ENCODE results near the gene SLC6A6.

Gene SLC6A6

GRCh38 chr3:14523792-14524191 is 121.4 kb downstream of the SLC6A6 start:
- Histone ChIP-seq H3K4me1 (no peaks in the 10 kb centered on the region), H3K9me3 (replicated peaks in 1 of 11) (no peaks in the 10 kb centered on the region), H3K4me3 (no peak overlapping the region), H3K4me2 (no peak overlapping the region), H3K9ac (no peak overlapping the region), H3K27me3 (no peaks in the 10 kb centered on the region), H3K27ac (no peak overlapping the region), H4K20me1 (peaks cover 0 to 12% (median 0%) of the 10 kb centered on the region in 11 experiments; a peak in 1 of 22 replicates), H3K36me3 (no peaks in the 10 kb centered on the region)
- no peak for TF ChIP-seq Cebpa-rat (IDR thresholded peaks at IDR 0.05)

GRCh38 chr3:14524311-14524711 is 121.9 kb downstream of the SLC6A6 start:
- no peaks in the 10 kb centered on the region for H3K9me3 ChIP-seq (replicated peaks in 1 of 11)
- H3K27ac ChIP-seq = no peak overlapping the region
- no peak for TF ChIP-seq Cebpa-rat (IDR thresholded peaks at IDR 0.05)
- no peak overlapping the region for H3K4me3 ChIP-seq
- no peaks in the 10 kb centered on the region for H3K36me3 ChIP-seq
- no peak overlapping the region for H3K9ac ChIP-seq
- no peak overlapping the region for H3K4me2 ChIP-seq
- H3K4me1 ChIP-seq = no peaks in the 10 kb centered on the region
- H3K27me3 ChIP-seq = no peaks in the 10 kb centered on the region
- peaks cover 0 to 12% (median 0%) of the 10 kb centered on the region in 11 experiments; a peak in 1 of 22 replicates for H4K20me1 ChIP-seq

GRCh38 chr3:14524920-14525660 is 122.7 kb downstream of the SLC6A6 start:
- peaks cover 0 to 7% (median 0%) of the 10 kb centered on the region in 11 experiments; a peak in 5 of 22 replicates for H3K9me3 ChIP-seq (replicated peaks in 1 of 11)
- H3K9ac ChIP-seq = no peak overlapping the region
- no peak for TF ChIP-seq Cebpa-rat (IDR thresholded peaks at IDR 0.05)

GRCh38 chr3:14525685-14526631 is 123.6 kb downstream of the SLC6A6 start:
- 0 out of 22 replicates have a peak, but pooled peaks of 1 of the 11 experiments have one; percentile 9 for TF ChIP-seq Cebpa-rat (IDR thresholded peaks at IDR 0.05)
- Histone ChIP-seq H3K4me1 (no peaks in the 10 kb centered on the region), H3K27ac (no peak overlapping the region), H3K9me3 (replicated peaks in 1 of 11) (peaks cover 0 to 8% (median 0%) of the 10 kb centered on the region in 11 experiments; a peak in 5 of 22 replicates), H4K20me1 (peaks cover 0 to 6% (median 0%) of the 10 kb centered on the region in 11 experiments; a peak in 1 of 22 replicates), H3K27me3 (no peaks in the 10 kb centered on the region), H3K9ac (no peak overlapping the region), H3K4me3 (no peak overlapping the region), H3K4me2 (peak overlapping the region in 1 of 11 experiments; percentile 5; a peak in 2 of 22 replicates), H3K36me3 (no peaks in the 10 kb centered on the region)

More at GRCh38 chr3:14524920-14525660, 122.7 kb downstream of the SLC6A6 start:
- Histone ChIP-seq H4K20me1 (peaks cover 0 to 11% (median 0%) of the 10 kb centered on the region in 11 experiments; a peak in 1 of 22 replicates), H3K4me1 (no peaks in the 10 kb centered on the region), H3K4me2 (no peak overlapping the region), H3K27me3 (no peaks in the 10 kb centered on the region), H3K27ac (no peak overlapping the region), H3K4me3 (no peak overlapping the region), H3K36me3 (no peaks in the 10 kb centered on the region)

- Histone ChIP-seq H3K9ac (no peak overlapping the region), H3K27me3 (no peaks in the 10 kb centered on the region), H3K4me3 (no peak overlapping the region), H3K36me3 (no peaks in the 10 kb centered on the region), H3K27ac (no peak overlapping the region), H3K4me2 (no peak overlapping the region), H3K9me3 (replicated peaks in 1 of 11) (peaks cover 0 to 8% (median 0%) of the 10 kb centered on the region in 11 experiments; a peak in 5 of 22 replicates), H3K4me1 (no peaks in the 10 kb centered on the region), H4K20me1 (peaks cover 0 to 6% (median 0%) of the 10 kb centered on the region in 11 experiments; a peak in 2 of 22 replicates)
- no peak for TF ChIP-seq Cebpa-rat (IDR thresholded peaks at IDR 0.05)
Observed at GRCh38 chr3:14528081-14528480, 125.7 kb downstream of the SLC6A6 start.

- Histone ChIP-seq H3K4me1 (peaks cover 0 to 7% (median 0%) of the 10 kb centered on the region in 10 experiments; a peak in 2 of 20 replicates), H3K27ac (no peak overlapping the region), H4K20me1 (no peaks in the 10 kb centered on the region; a peak in 3 of 22 replicates), H3K36me3 (no peaks in the 10 kb centered on the region), H3K4me2 (no peak overlapping the region), H3K27me3 (no peaks in the 10 kb centered on the region), H3K9me3 (replicated peaks in 1 of 11) (peaks cover 0 to 8% (median 0%) of the 10 kb centered on the region in 11 experiments; a peak in 5 of 22 replicates), H3K4me3 (no peak overlapping the region), H3K9ac (no peak overlapping the region)
- TF ChIP-seq Cebpa-rat (IDR thresholded peaks at IDR 0.05) = no peak
Observed at GRCh38 chr3:14531856-14532395, 129.5 kb downstream of the SLC6A6 start.

GRCh38 chr3:14532691-14533456 is 130.5 kb downstream of the SLC6A6 start:
- peaks cover 0 to 7% (median 0%) of the 10 kb centered on the region in 10 experiments; a peak in 2 of 20 replicates for H3K4me1 ChIP-seq
- H3K9me3 ChIP-seq (replicated peaks in 1 of 11) = peaks cover 0 to 8% (median 0%) of the 10 kb centered on the region in 11 experiments; a peak in 5 of 22 replicates
- no peaks in the 10 kb centered on the region for H3K27me3 ChIP-seq
- no peaks in the 10 kb centered on the region for H3K36me3 ChIP-seq
- H4K20me1 ChIP-seq = no peaks in the 10 kb centered on the region; a peak in 3 of 22 replicates
- no peak for TF ChIP-seq Cebpa-rat (IDR thresholded peaks at IDR 0.05)
- H3K27ac ChIP-seq = no peak overlapping the region
- H3K4me3 ChIP-seq = no peak overlapping the region
- no peak overlapping the region for H3K4me2 ChIP-seq
- H3K9ac ChIP-seq = no peak overlapping the region

- H4K20me1 ChIP-seq = no peaks in the 10 kb centered on the region; a peak in 3 of 22 replicates
- peaks cover 0 to 8% (median 0%) of the 10 kb centered on the region in 11 experiments; a peak in 5 of 22 replicates for H3K9me3 ChIP-seq (replicated peaks in 1 of 11)
- no peak overlapping the region for H3K4me3 ChIP-seq
- H3K27ac ChIP-seq = no peak overlapping the region
- no peaks in the 10 kb centered on the region for H3K27me3 ChIP-seq
- H3K4me2 ChIP-seq = no peak overlapping the region
- no peaks in the 10 kb centered on the region for H3K36me3 ChIP-seq
- peaks cover 0 to 7% (median 0%) of the 10 kb centered on the region in 10 experiments; a peak in 2 of 20 replicates for H3K4me1 ChIP-seq
- TF ChIP-seq Cebpa-rat (IDR thresholded peaks at IDR 0.05) = no peak
- no peak overlapping the region for H3K9ac ChIP-seq
Observed at GRCh38 chr3:14533457-14533958, 131.1 kb downstream of the SLC6A6 start.

Measured in BLaER1 treated with 17β-estradiol and CSF1 and Interleukin-3, amounts not matched to agents 10 nM and 100 nM (cell line).